Measurements from ENCODE around the gene ATP5PB. TPM values are rescaled to one million over a fixed set of nuclear protein-coding genes. Genes with fewer than 3 reads are reported as not detected.

The ATP5PB gene
- polyA plus RNA-seq, 3 donors = 112 to 597 (median 557) TPM

GRCh38 chr1:111501645-111502044 lies 52.4 kb downstream of the ATP5PB start:
- intact Hi-C loops (cut with micrococcal nuclease) = loop anchor here in 1 of 2 donors (10.0 kb wide), 2 partner anchors 47 to 233 kb away; partner anchors contain the start of gene INKA2
- H3K27me3 Mint-ChIP-seq (ENCODE audit: low read depth in 3 of 3) = peaks cover 0 to 1% (median 0%) of the 10 kb centered on the region in 3 donors
- H3K79me2 ChIP-seq (ENCODE audit: insufficient read depth, low read length) = no peaks in the 10 kb centered on the region
- H3K4me1 ChIP-seq (ENCODE audit: control insufficient read depth in 1 of 2, insufficient read depth in 2 of 2, low read length in 2 of 2) = peaks cover 63 to 67% of the 10 kb centered on the region in 2 donors
- no peaks in the 10 kb centered on the region for H3K36me3 ChIP-seq (replicated peaks in 1 of 2; ENCODE audit: control insufficient read depth in 1 of 2, insufficient read depth in 2 of 2, low read length in 2 of 2)
- H3K36me3 Mint-ChIP-seq = peaks cover 5 to 13% of the 10 kb centered on the region in 2 donors
- H3K4me3 ChIP-seq (replicated peaks in 1 of 3; ENCODE audit: low read depth in 2 of 3, low read length in 3 of 3) = no peak overlapping the region
- H3K4me3 Mint-ChIP-seq = no peak overlapping the region
- no peaks in the 10 kb centered on the region for H3K9me3 ChIP-seq (replicated peaks in 1 of 2; ENCODE audit: control insufficient read depth in 1 of 2, insufficient read depth in 1 of 2, low read length in 2 of 2)
- no peaks in the 10 kb centered on the region for H4K20me1 ChIP-seq (ENCODE audit: insufficient read depth, low read length)
- H3K4me2 ChIP-seq (replicated peaks; ENCODE audit: extremely low read depth, low read length, poor library complexity, severe bottlenecking) = no peak overlapping the region
- WGBS (ENCODE audit: insufficient coverage) = 90% methylated on average over 2 of the region's 7 CpGs
- no peak overlapping the region for H3K9ac ChIP-seq (ENCODE audit: insufficient read depth, low read length, poor library complexity, severe bottlenecking)
- H2AFZ ChIP-seq (ENCODE audit: insufficient read depth, low read depth, low read length, poor library complexity, severe bottlenecking) = no peak overlapping the region
- H3K27ac Mint-ChIP-seq = no peak overlapping the region
- no peak overlapping the region for H3K27ac ChIP-seq (ENCODE audit: low read depth in 1 of 2, low read length in 2 of 2)
- no peak for TF ChIP-seq CTCF (IDR thresholded peaks at IDR 0.05)
- peaks cover 0 to under 1% (median 0%) of the 10 kb centered on the region in 7 donors for H3K9me3 Mint-ChIP-seq
- no peak for DNase-seq
- H3K4me1 Mint-ChIP-seq = peaks cover 72% of the 10 kb centered on the region
- H3K27me3 ChIP-seq (ENCODE audit: control insufficient read depth in 2 of 2, insufficient read depth in 2 of 2, low read length in 2 of 2) = no peaks in the 10 kb centered on the region

- no peak within 1 kb of the TSS for H3K9ac ChIP-seq (ENCODE audit: insufficient read depth, low read length, poor library complexity, severe bottlenecking)
- no peaks in the 10 kb centered on the region for H3K9me3 ChIP-seq (replicated peaks in 1 of 2; ENCODE audit: control insufficient read depth in 1 of 2, insufficient read depth in 1 of 2, low read length in 2 of 2)
- Mint-ChIP-seq H3K27ac (peak within 1 kb of the TSS; percentile 86 to 97 (median 93)), H3K4me1 (peaks cover 63% of the 10 kb centered on the region), H3K4me3 (peak within 1 kb of the TSS; percentile 7 to 74), H3K27me3 (ENCODE audit: low read depth in 3 of 3) (no peaks in the 10 kb centered on the region), H3K36me3 (peaks cover 5 to 13% of the 10 kb centered on the region in 2 donors), H3K9me3 (no peaks in the 10 kb centered on the region)
- H3K27ac ChIP-seq (ENCODE audit: low read depth in 1 of 2, low read length in 2 of 2) = peak within 1 kb of the TSS; percentile 66 to 97
- H3K4me1 ChIP-seq (ENCODE audit: control insufficient read depth in 1 of 2, insufficient read depth in 2 of 2, low read length in 2 of 2) = peaks cover 66 to 68% of the 10 kb centered on the region in 2 donors
- no peaks in the 10 kb centered on the region for H3K79me2 ChIP-seq (ENCODE audit: insufficient read depth, low read length)
- TF ChIP-seq CTCF (IDR thresholded peaks at IDR 0.05) = no peak
- intact Hi-C loops (cut with micrococcal nuclease) = loop anchor here in 1 of 2 donors (10.0 kb wide), 2 partner anchors 49 to 231 kb away; partner anchors contain the start of gene INKA2
- peak within 1 kb of the TSS; percentile 57 for H3K4me2 ChIP-seq (replicated peaks; ENCODE audit: extremely low read depth, low read length, poor library complexity, severe bottlenecking)
- peak within 1 kb of the TSS in 1 of 3 experiments; percentile 58 for H3K4me3 ChIP-seq (replicated peaks in 1 of 3; ENCODE audit: low read depth in 2 of 3, low read length in 3 of 3)
- H4K20me1 ChIP-seq (ENCODE audit: insufficient read depth, low read length) = no peaks in the 10 kb centered on the region
- DNase-seq = peak; percentile 73 to 81 (median 78)
- no peaks in the 10 kb centered on the region for H3K27me3 ChIP-seq (ENCODE audit: control insufficient read depth in 2 of 2, insufficient read depth in 2 of 2, low read length in 2 of 2)
- peak within 1 kb of the TSS; percentile 41 for H2AFZ ChIP-seq (ENCODE audit: insufficient read depth, low read depth, low read length, poor library complexity, severe bottlenecking)
- WGBS (ENCODE audit: insufficient coverage) = 0% methylated on average over 2 of the region's 4 CpGs
- no peaks in the 10 kb centered on the region for H3K36me3 ChIP-seq (replicated peaks in 1 of 2; ENCODE audit: control insufficient read depth in 1 of 2, insufficient read depth in 2 of 2, low read length in 2 of 2)
Observed at GRCh38 chr1:111503585-111504060, 54.4 kb downstream of the ATP5PB start, which contains the start of the genes ADORA3 and TMIGD3. TSS of gene ADORA3 (minus strand) at chr1:111503633. CDS start at chr1:111503354, 279 bp downstream. TSS of gene TMIGD3 (minus strand) at chr1:111503633. CDS start at chr1:111503354, 279 bp downstream.

Measured in CD14-positive monocyte (primary cell).